ENCODE data around the gene CRACR2A. TPM values are rescaled to one million over a fixed set of nuclear protein-coding genes. Genes with fewer than 3 reads are reported as not detected.

The CRACR2A gene
- total RNA-seq, 1 experiment from 2014 or later, result 9.5 TPM

DNA sequence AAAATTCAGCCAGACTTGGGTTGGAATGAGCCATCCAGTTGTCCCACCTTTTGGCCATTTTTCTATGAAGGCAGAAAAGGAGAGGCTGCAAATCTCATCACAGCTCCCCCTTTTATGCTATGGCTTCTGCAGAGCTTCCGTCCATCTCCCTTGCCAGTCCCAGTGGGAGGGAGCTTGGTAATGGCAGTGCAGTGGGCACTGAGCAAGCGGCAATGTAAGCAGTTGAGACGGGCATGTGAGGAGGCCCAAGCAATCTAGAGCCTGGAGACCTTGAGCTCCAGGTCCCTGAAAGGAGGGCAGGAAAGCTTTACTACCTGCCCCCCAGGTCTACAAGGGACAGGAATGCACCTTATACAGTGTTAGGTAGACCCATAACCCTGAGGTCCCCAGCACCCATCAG, 73.1 kb downstream of the CRACR2A start:
- Histone ChIP-seq H3K9me3 (no peaks in the 10 kb centered on the region), H3K36me3 (no peaks in the 10 kb centered on the region), H3K27me3 (no peaks in the 10 kb centered on the region), H3K4me3 (no peak overlapping the region)
- no peak for DNase-seq

DNA sequence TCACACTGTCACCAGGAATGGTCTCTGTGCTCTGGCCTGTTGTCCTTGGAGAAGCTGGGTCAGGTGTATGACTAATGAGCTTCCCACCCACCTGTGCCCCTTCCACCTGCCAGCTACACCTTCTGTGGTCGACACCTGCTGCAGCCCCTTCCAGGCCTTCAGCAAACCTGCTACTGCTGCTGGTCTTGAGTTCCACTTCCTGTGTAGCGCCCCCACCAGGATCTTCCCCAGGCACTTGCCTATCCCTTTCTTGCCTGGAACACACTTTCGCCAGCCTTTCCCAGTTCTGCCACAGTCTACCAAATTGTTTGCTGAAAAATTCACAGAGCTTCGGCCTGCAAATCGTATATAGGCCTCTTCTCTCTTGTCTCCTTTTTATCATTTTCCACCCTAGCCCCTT, 75.3 kb downstream of the CRACR2A start:
- H3K9me3 ChIP-seq, result no peaks in the 10 kb centered on the region
- no peaks in the 10 kb centered on the region for H3K36me3 ChIP-seq
- H3K4me3 ChIP-seq, result no peak overlapping the region
- no peaks in the 10 kb centered on the region for H3K27me3 ChIP-seq
- no peak for DNase-seq

DNA sequence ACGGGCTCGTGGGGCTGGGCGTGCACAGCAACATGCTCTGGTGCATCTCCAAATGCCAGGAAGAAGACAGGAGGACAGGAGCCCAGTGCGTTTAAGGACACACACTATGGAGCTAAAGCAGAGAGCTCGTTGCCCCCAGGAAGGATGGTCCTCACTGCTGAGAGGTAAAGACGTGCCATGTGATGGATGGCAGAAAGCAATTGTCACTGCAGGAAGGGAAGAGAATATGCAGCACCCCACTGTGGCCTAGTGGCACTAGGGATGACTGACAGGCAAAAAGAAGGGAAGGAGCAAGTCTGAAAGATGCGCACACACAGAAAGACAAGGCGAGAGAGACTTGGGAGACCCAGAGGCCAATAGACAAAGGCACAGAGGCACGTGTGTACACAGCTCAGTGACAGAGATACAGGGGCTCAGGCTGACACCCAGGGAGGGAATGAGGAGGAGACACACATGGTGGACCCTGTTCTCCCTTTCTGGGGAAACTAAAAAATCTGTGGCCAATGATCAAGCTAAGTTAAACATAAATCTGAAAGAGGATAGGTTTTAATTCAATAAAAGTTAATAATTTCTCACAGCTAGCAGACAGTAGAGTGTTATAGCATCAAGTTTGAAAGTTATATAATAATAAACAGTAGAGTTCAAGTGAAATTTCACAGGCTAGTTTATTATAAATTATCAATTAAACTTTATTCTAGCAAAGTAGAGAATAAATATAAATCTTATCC, 78.8 kb downstream of the CRACR2A start:
- DNase-seq, result no peak
- Histone ChIP-seq H3K9me3 (no peaks in the 10 kb centered on the region), H3K36me3 (no peaks in the 10 kb centered on the region), H3K27me3 (no peaks in the 10 kb centered on the region), H3K4me3 (no peak overlapping the region)

DNA sequence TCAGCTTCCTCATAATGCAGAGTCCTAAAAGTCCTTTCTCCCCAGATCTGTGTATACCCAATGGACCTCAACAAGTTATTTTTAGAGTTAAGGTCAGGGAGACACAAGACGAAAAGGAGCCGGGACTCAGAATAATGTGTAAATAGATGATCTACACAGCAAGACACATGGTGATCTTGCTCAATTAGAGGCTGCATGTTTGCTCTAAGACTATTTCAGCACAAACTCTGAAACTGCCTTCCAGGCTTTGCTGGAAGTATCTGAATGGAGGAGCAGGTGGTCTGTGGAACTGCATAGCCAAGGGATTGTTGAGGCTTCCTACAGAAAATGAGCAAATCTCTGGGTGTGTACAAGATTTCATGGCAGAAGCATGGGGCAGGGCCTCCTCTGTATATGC, 80.8 kb downstream of the CRACR2A start:
- Histone ChIP-seq H3K36me3 (no peaks in the 10 kb centered on the region; the same call in 1 of the 2 replicates), H3K4me3 (no peak overlapping the region), H3K9me3 (no peaks in the 10 kb centered on the region), H3K27me3 (no peaks in the 10 kb centered on the region)
- DNase-seq, result no peak

DNA sequence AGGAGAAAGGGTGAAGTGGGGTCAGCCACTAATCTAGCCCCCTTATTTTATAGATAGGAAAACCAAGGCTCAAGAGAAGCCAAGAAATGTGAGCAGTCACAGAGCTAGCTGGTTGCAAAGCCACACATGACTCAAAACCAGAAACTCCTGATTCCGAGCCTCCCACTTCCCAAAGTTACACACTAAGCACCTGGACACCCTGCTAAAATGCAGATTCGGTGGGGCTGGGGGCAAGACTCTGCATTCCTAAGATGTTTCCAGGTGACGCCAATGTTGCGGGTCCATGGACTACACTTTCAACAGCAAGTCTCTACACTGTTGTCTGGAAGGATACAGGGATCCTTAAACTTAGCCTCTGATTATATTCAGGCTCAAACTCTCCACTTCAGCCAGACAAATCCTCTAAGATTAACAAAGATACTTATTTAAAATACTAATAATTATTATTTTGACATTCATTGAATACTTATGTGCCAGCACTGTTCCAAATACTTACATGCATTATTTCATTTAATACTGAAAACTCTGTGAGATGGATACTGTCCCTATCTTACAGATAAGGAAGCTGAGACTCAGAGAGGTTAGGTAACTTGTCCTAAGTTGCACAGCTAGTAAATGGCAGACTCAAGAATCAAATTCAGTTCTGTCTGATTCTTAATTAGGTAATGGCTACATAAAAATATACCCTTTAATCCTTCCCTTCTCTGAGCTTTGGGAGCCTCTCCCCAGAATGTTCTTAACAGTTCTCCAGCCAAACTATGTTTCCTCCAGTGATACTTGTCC, 81.4 kb downstream of the CRACR2A start:
- H3K4me3 ChIP-seq, result no peak overlapping the region
- DNase-seq, result no peak
- H3K36me3 ChIP-seq, result no peaks in the 10 kb centered on the region; the same call in 1 of the 2 replicates
- no peaks in the 10 kb centered on the region for H3K27me3 ChIP-seq
- H3K9me3 ChIP-seq, result no peaks in the 10 kb centered on the region

DNA sequence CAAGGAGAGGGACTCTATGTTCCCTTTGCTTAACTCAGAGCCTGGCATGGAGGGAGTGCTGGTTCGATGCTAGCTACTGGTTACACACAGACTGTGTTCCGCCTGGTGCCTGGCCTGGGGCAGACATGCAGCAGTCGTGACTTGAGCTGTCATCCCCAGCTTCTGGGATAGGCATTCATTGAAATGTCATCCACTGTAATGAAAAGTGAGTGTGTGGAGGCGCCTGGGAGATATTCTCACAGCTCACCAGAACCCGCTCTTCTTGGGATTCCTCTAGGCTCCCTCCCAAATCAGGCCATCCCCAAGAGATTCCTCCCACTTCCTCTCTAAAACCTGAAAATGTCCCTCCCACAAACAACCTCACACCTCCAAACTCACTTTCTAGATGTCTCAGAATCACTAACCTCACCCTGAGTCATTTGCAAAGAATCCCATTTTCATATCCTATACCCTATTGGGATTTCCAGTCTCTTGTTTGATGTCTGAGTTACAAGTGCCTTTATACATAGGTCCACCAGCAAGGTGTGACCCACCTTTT, 82.8 kb downstream of the CRACR2A start:
- no peak for DNase-seq
- Histone ChIP-seq H3K9me3 (no peaks in the 10 kb centered on the region), H3K4me3 (no peak overlapping the region), H3K27me3 (no peaks in the 10 kb centered on the region), H3K36me3 (no peaks in the 10 kb centered on the region; the same call in 1 of the 2 replicates)

DNA sequence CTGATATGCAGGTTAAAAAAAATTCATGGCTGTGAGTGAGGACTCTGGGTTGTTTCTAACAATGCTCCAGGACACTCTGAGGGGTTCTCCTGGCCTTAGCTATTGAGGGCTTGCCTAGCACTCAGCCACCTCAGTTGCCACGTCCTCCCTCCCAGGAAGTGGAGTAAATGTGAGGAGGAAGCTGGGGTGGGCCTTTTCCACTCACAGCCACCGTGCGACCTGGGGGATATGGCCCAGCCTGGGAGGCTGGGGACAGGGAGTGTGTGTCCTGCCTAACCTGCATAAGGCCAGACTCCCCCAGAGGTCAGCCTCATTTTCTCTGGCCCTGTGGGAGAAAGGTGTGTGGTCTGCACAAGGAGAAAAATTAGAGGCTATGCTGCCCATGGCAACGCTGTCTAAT, 83.3 kb downstream of the CRACR2A start:
- no peaks in the 10 kb centered on the region for H3K27me3 ChIP-seq
- no peaks in the 10 kb centered on the region; the same call in 1 of the 2 replicates for H3K36me3 ChIP-seq
- no peak for DNase-seq
- H3K9me3 ChIP-seq, result no peaks in the 10 kb centered on the region
- H3K4me3 ChIP-seq, result no peak overlapping the region

DNA sequence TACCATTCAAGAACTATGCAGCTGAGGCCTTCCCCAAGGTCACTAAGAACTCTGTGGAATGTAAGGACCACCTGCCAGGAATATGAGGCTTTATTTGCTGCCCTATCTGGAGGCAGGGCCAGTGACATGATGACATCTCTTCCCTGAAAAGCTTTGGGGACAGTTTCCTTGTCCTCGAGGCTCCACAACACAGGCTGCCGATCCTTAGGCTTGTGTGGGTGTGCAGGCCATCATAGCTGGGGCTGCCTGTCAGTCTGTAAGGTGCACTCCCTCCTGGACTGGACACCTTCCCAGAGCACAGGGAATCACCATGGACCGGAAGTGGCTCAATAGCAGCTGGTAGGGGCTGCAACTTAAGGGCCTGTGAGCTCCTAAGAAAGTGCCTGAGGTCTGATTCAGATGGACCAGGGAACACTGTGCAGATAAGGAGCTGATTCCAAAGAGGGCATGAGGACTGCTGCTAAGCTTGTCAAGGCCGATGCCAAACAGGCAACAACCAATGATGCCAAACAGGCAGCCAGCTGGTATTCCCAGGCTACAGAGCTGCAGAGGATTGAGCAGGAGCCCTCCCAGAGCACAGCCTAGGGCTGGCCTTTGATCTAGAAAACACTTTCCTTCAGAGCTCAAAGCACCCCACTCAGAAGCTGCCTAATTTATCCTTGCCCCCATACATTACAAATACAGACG, 84.3 kb downstream of the CRACR2A start:
- Histone ChIP-seq H3K27me3 (no peaks in the 10 kb centered on the region), H3K4me3 (no peak overlapping the region), H3K9me3 (no peaks in the 10 kb centered on the region), H3K36me3 (no peaks in the 10 kb centered on the region; the same call in 1 of the 2 replicates)
- DNase-seq, result no peak

DNA sequence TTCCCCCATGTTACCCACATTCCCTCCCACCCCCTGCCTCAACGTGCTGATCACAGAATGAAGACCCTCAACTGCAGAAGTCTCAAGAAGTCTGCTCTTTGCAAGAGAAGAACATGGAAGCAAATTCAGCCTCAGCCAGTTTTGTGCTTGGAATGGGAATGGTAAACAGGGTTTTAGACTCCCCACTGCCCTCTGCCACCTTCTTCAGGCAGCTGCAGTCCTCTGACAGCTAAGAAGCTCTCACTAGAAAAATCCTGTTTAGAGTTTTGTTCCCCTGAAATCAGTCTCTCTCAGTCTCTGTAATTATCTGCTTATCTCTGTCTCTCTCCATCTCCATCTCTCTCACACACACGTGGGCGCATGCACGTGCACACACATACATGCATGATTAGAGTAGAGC, 85.4 kb downstream of the CRACR2A start:
- Histone ChIP-seq H3K4me3 (no peak overlapping the region), H3K9me3 (no peaks in the 10 kb centered on the region)

DNA sequence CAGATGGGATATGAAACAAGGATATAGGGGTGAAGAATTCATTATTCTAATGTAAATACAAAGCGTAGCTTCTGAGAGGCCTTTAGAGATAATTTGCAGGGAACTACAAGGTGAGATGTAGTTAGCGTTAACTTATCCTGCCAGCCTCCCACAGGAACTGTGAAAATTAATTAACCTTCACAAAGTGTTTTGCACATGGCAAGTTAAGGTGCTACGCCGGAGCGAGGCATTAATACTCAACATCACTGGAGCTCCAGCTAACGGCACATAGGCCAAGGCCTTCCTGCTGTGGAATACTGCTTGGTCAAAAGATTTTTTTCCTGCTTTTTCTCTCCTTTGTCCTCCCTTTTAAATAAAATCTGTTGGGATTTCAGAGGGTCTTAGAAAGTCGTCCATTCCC, 86.5 kb downstream of the CRACR2A start:
- Histone ChIP-seq H3K9me3 (no peaks in the 10 kb centered on the region), H3K36me3 (no peaks in the 10 kb centered on the region; the same call in 1 of the 2 replicates), H3K4me3 (no peak overlapping the region), H3K27me3 (no peaks in the 10 kb centered on the region)
- DNase-seq, result no peak

More for the DNA sequence above, 85.4 kb downstream of the CRACR2A start:
- Histone ChIP-seq H3K27me3 (no peaks in the 10 kb centered on the region), H3K36me3 (no peaks in the 10 kb centered on the region; the same call in 1 of the 2 replicates)
- no peak for DNase-seq

DNA sequence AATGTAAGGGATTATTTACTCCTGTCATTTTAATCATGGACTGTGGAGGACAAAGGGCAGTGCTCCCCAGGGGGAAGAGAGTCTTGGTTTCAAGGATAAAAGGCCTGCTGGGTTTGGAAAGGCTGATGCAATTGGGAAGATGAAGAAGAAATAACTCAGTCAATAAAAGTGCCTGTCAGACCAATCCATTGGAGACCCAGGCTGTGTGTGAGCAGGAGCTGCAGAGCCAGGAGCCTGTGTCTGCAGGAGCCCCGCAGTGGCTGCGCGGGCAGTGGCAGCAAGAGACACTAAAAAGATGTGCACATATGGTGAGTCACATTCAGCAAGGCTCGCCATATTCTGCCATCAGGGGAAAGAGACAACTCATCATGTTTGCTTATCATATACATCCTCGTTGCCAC, 90.4 kb downstream of the CRACR2A start:
- Histone ChIP-seq H3K27me3 (no peaks in the 10 kb centered on the region), H3K4me3 (no peak overlapping the region), H3K9me3 (no peaks in the 10 kb centered on the region), H3K36me3 (no peaks in the 10 kb centered on the region; the same call in 1 of the 2 replicates)
- DNase-seq, result no peak

DNA sequence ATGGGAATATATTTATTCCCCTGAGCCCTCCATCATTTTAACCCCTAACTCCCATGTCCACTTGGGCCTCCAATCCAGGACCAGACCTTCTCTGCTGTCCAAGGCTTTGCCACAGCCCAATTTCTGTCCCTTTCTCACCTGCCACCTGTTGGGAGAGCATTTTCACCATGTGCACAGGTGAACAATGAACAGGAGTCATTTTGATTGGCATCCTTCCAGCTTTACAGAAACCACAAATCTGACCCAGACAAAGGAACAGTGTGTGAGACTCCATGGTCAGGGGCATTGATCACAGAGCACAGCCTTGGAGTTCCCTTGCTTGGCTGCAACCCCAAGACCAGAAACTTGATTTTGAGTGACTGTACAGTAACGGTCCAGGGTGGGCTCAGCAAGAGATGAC, 91.9 kb downstream of the CRACR2A start:
- no peak for DNase-seq
- no peak overlapping the region for H3K4me3 ChIP-seq
- no peaks in the 10 kb centered on the region for H3K36me3 ChIP-seq
- H3K9me3 ChIP-seq, result no peaks in the 10 kb centered on the region
- no peaks in the 10 kb centered on the region for H3K27me3 ChIP-seq

DNA sequence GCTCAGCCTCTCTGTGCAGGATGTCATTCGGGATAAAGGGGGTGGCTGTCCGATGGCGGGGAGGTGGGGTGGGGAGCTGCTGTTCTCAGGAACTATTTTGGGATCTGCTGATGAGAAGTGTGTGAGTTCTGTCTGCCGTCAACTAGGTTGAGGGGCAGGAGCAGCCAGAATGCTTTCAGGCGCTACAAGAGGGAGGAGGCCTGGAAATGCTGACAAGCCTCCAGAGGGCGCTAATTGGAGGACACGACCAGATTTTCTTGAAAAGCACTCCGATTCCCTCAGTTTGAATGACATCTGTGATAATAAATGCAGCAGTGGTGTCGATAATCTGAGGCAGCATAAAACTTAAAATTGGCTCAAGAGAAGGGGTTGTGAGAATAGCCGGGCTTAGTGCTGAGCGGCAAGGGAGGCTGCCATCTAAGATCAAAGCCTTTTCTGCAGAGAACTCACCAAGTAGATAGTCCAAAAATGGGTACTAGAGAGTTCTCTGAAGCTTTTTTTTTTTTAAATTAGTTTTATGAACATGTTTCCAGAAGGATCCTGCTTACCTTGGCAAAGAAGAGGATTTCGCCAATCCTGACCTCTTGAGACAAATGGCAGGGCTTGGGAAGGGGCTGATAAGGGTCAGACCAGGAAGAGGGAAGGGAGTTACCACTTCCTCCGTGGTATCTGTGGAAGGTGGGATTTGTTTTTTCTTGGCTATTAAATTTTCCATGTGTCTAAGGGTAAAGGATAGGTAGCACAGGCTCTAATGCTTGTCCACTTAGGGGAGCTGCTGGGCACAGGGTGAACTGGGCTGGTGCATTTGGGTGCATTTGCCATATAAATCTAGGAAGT, 94.4 kb downstream of the CRACR2A start:
- no peaks in the 10 kb centered on the region for H3K9me3 ChIP-seq
- no peak for DNase-seq
- no peak overlapping the region for H3K4me3 ChIP-seq

DNA sequence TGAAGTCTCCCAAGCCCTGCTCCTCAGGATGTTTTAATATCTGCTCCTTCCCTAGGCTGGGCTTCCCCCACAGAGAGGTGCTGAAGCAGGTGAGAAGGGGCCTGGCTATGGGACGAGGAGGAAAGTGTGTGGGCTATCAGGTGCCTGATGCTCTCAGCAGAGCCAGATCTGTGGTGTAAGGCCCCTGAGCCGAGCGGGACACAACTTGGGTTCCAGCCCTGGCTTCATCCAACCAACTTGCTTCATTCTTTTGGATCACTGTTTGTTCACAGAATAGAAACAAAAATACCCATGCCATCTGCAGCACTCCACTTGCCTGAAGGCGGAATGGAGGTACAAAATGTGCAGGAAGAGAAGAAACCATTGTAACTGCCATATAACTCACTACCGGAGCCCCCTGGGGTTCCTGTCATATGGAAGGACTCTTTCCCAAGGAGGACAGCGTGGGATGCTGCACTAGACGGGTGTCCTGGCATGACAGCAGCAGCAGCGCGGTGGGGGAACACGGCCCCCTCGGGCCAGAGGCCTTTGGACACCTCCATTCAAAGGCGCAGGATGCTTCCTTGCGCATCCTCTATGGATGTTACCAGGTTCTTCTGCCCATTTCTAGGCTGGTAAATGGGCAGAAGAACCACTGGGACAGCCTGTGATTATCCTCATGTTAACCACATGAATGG, 95.8 kb downstream of the CRACR2A start:
- DNase-seq, result no peak

More for the DNA sequence above, 94.4 kb downstream of the CRACR2A start:
- Histone ChIP-seq H3K36me3 (peaks cover 5% of the 10 kb centered on the region; the same call in 1 of the 2 replicates), H3K27me3 (no peaks in the 10 kb centered on the region)

DNA sequence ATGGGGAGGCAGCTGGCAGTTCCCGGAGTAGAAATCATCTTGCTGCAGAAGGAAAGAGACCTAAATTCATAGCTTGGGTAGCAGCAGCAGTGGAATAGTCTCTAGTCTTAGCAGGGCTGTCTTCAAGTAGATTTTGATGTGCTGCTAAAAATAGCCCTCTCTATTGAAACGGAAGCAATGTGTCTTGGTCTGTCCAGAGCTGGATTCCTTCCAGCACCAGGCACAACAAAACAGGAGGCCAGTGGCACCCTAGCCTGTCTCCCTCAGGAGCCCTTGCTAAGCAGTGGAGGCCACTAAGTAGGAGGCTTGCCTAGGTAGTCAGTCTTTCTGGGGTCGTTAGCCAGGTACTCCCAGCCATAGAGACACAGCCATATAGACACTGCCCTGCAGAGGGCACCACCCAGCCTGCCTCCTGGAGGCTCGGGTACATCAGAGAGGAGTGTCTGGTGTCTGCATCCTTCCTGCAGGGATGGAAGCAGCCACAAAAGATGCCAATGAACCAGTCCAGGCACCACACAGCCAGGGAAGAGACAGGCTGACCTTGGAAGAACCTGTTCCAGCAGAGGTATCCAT, 97.5 kb downstream of the CRACR2A start:
- Histone ChIP-seq H3K9me3 (no peaks in the 10 kb centered on the region), H3K4me3 (no peak overlapping the region), H3K27me3 (no peaks in the 10 kb centered on the region), H3K36me3 (peaks cover 5% of the 10 kb centered on the region; the same call in 1 of the 2 replicates)
- DNase-seq, result no peak

More for the DNA sequence above, 95.8 kb downstream of the CRACR2A start:
- Histone ChIP-seq H3K36me3 (peaks cover 5% of the 10 kb centered on the region; the same call in 1 of the 2 replicates), H3K9me3 (no peaks in the 10 kb centered on the region), H3K27me3 (no peaks in the 10 kb centered on the region), H3K4me3 (no peak overlapping the region)
